ENCODE results near the gene YBX3. TPM values are rescaled to one million over a fixed set of nuclear protein-coding genes. Genes with fewer than 3 reads are reported as not detected.

Gene YBX3
- total and polyA plus RNA-seq, 4 donors, result 277 to 602 (median 360) TPM

Other genes with a start within 250 kb of the YBX3 start
- gene EIF2S3B, start 217.4 kb downstream of the YBX3 start, total RNA-seq, result under 1 TPM; 0.45 to 0.69 TPM
- 1 to 10 TPM in 1 of 2 donors, under 1 TPM in 1; 0.59 to 2.5 TPM for gene EIF2S3B, start 217.4 kb downstream of the YBX3 start, polyA plus RNA-seq
- gene MAGOHB, start 109.7 kb downstream of the YBX3 start, total RNA-seq, result 10 to 100 TPM; 13.6 to 18.1 TPM
- 10 to 100 TPM; 16.4 to 27.4 TPM for gene MAGOHB, start 109.7 kb downstream of the YBX3 start, polyA plus RNA-seq
- 1 to 10 TPM in 1 of 2 donors, under 1 TPM in 1; 0.36 to 1.2 TPM for gene STYK1, start 49.3 kb downstream of the YBX3 start, total RNA-seq
- gene STYK1, start 49.3 kb downstream of the YBX3 start, polyA plus RNA-seq, result under 1 TPM; 0.18 to 0.38 TPM
- not detected for gene TAS2R7, start 79.3 kb upstream of the YBX3 start, total RNA-seq
- not detected for gene TAS2R7, start 79.3 kb upstream of the YBX3 start, polyA plus RNA-seq
- not detected for gene TAS2R8, start 84.0 kb upstream of the YBX3 start, total RNA-seq
- gene TAS2R8, start 84.0 kb upstream of the YBX3 start, polyA plus RNA-seq, result not detected
- gene TAS2R9, start 86.8 kb upstream of the YBX3 start, total RNA-seq, result not detected
- not detected for gene TAS2R9, start 86.8 kb upstream of the YBX3 start, polyA plus RNA-seq
- gene TAS2R10, start 103.0 kb upstream of the YBX3 start, total RNA-seq, result 1 to 10 TPM; 1.4 to 1.8 TPM
- gene TAS2R10, start 103.0 kb upstream of the YBX3 start, polyA plus RNA-seq, result not detected
- gene PRR4, start 126.2 kb upstream of the YBX3 start, total RNA-seq, result 1 to 10 TPM; 2.6 to 4.8 TPM
- gene PRR4, start 126.2 kb upstream of the YBX3 start, polyA plus RNA-seq, result 1 to 10 TPM in 1 of 2 donors, under 1 TPM in 1; 0.74 to 3.3 TPM
- gene PRH1, start 160.9 kb upstream of the YBX3 start, total RNA-seq, result 10 to 100 TPM; 18.4 to 33.0 TPM
- under 1 TPM in 1 of 2 donors, not detected in 1; 0.67 TPM for gene PRH1, start 160.9 kb upstream of the YBX3 start, polyA plus RNA-seq
- 1 to 10 TPM; 3.2 to 5.6 TPM for gene TAS2R13, start 186.2 kb upstream of the YBX3 start, total RNA-seq
- not detected for gene TAS2R13, start 186.2 kb upstream of the YBX3 start, polyA plus RNA-seq
- gene PRH2, start 205.9 kb upstream of the YBX3 start, total RNA-seq, result not detected
- gene PRH2, start 205.9 kb upstream of the YBX3 start, polyA plus RNA-seq, result 1 to 10 TPM in 1 of 2 donors, not detected in 1; 4.0 TPM
- 1 to 10 TPM; 5.2 to 6.4 TPM for gene TAS2R14, start 215.9 kb upstream of the YBX3 start, total RNA-seq
- gene TAS2R14, start 215.9 kb upstream of the YBX3 start, polyA plus RNA-seq, result 1 to 10 TPM in 1 of 2 donors, not detected in 1; 2.0 TPM

Measured in aorta (tissue), 4 donors.